ENCODE data around the gene GRK6. TPM values are rescaled to one million over a fixed set of nuclear protein-coding genes. Genes with fewer than 3 reads are reported as not detected.
A peak's percentile ranks its signal among the peaks of the same experiment; 100 is the strongest.

Gene GRK6
- total and polyA plus RNA-seq, 9 of the 15 experiments (the other 6 are each of a cell fraction or from before 2014, with no cell fraction given) = 0.63 to 122 (median 44.5) TPM

DNA sequence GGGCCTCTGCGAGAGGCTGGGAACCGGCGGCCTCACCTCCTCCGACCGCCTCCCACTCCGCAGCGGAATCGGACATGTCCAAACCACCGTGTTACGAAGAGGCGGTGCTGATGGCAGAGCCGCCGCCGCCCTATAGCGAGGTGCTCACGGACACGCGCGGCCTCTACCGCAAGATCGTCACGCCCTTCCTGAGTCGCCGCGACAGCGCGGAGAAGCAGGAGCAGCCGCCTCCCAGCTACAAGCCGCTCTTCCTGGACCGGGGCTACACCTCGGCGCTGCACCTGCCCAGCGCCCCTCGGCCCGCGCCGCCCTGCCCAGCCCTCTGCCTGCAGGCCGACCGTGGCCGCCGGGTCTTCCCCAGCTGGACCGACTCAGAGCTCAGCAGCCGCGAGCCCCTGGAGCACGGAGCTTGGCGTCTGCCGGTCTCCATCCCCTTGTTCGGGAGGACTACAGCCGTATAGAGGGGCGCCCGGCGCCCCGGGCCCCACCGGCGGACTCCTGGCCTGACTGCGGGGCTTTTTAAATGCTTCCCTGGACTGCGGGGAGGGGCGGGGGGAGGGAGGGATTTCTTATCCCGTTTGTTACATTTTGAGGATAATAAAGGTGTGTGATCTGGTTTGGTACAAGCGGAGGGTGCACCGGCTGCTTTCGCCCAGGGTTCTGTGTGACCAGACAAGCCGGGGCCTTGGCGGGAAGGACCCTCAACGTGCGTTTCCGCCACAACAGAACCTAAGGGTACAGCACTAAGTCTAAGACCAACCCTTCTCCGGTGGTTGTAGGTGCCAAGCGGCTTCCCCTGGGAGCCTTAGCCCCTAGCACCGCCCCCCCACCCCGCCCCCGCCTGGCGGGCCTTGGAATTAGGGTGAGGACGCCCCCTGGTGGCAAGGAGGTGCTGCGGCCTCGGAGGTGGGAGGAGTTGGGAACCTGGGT, 29.4 kb downstream of the GRK6 start (continued):
- peak; percentile 44 for TF ChIP-seq GABPB1 (CRISPR knock-in tag; IDR thresholded peaks at IDR 0.05)
- TF ChIP-seq ZNF830 (CRISPR knock-in tag; IDR thresholded peaks at IDR 0.05) = peak; percentile 87; the same call in 1 of the 2 replicates
- TF ChIP-seq, protein P1, sequence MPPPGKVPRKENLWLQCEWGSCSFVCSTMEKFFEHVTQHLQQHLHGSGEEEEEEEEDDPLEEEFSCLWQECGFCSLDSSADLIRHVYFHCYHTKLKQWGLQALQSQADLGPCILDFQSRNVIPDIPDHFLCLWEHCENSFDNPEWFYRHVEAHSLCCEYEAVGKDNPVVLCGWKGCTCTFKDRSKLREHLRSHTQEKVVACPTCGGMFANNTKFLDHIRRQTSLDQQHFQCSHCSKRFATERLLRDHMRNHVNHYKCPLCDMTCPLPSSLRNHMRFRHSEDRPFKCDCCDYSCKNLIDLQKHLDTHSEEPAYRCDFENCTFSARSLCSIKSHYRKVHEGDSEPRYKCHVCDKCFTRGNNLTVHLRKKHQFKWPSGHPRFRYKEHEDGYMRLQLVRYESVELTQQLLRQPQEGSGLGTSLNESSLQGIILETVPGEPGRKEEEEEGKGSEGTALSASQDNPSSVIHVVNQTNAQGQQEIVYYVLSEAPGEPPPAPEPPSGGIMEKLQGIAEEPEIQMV (tag; conservative IDR thresholded peaks at IDR 0.05; ENCODE audit: low read depth) = no peak
- no peak for TF ChIP-seq ZZZ3 (IDR thresholded peaks at IDR 0.05)
- TF ChIP-seq SAFB2 (IDR thresholded peaks at IDR 0.05; ENCODE audit: borderline replicate concordance, low read depth, low read length, severe bottlenecking) = no peak
- TF ChIP-seq FOXP1 (CRISPR knock-in tag; IDR thresholded peaks at IDR 0.05) = no peak
- peak; percentile 63 for TF ChIP-seq FIP1L1 (IDR thresholded peaks at IDR 0.05; ENCODE audit: low read depth, low read length, poor library complexity, severe bottlenecking)
- TF ChIP-seq, protein P2, sequence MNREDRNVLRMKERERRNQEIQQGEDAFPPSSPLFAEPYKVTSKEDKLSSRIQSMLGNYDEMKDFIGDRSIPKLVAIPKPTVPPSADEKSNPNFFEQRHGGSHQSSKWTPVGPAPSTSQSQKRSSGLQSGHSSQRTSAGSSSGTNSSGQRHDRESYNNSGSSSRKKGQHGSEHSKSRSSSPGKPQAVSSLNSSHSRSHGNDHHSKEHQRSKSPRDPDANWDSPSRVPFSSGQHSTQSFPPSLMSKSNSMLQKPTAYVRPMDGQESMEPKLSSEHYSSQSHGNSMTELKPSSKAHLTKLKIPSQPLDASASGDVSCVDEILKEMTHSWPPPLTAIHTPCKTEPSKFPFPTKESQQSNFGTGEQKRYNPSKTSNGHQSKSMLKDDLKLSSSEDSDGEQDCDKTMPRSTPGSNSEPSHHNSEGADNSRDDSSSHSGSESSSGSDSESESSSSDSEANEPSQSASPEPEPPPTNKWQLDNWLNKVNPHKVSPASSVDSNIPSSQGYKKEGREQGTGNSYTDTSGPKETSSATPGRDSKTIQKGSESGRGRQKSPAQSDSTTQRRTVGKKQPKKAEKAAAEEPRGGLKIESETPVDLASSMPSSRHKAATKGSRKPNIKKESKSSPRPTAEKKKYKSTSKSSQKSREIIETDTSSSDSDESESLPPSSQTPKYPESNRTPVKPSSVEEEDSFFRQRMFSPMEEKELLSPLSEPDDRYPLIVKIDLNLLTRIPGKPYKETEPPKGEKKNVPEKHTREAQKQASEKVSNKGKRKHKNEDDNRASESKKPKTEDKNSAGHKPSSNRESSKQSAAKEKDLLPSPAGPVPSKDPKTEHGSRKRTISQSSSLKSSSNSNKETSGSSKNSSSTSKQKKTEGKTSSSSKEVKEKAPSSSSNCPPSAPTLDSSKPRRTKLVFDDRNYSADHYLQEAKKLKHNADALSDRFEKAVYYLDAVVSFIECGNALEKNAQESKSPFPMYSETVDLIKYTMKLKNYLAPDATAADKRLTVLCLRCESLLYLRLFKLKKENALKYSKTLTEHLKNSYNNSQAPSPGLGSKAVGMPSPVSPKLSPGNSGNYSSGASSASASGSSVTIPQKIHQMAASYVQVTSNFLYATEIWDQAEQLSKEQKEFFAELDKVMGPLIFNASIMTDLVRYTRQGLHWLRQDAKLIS (CRISPR knock-in tag; IDR thresholded peaks at IDR 0.05) = 0 out of 2 replicates have a peak, but pooled peaks have one; percentile 82
- TF ChIP-seq, protein P3, sequence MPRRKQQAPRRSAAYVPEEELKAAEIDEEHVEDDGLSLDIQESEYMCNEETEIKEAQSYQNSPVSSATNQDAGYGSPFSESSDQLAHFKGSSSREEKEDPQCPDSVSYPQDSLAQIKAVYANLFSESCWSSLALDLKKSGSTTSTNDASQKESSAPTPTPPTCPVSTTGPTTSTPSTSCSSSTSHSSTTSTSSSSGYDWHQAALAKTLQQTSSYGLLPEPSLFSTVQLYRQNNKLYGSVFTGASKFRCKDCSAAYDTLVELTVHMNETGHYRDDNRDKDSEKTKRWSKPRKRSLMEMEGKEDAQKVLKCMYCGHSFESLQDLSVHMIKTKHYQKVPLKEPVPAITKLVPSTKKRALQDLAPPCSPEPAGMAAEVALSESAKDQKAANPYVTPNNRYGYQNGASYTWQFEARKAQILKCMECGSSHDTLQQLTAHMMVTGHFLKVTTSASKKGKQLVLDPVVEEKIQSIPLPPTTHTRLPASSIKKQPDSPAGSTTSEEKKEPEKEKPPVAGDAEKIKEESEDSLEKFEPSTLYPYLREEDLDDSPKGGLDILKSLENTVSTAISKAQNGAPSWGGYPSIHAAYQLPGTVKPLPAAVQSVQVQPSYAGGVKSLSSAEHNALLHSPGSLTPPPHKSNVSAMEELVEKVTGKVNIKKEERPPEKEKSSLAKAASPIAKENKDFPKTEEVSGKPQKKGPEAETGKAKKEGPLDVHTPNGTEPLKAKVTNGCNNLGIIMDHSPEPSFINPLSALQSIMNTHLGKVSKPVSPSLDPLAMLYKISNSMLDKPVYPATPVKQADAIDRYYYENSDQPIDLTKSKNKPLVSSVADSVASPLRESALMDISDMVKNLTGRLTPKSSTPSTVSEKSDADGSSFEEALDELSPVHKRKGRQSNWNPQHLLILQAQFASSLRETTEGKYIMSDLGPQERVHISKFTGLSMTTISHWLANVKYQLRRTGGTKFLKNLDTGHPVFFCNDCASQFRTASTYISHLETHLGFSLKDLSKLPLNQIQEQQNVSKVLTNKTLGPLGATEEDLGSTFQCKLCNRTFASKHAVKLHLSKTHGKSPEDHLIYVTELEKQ (CRISPR knock-in tag; IDR thresholded peaks at IDR 0.05) = no peak
- TF ChIP-seq, protein P4, sequence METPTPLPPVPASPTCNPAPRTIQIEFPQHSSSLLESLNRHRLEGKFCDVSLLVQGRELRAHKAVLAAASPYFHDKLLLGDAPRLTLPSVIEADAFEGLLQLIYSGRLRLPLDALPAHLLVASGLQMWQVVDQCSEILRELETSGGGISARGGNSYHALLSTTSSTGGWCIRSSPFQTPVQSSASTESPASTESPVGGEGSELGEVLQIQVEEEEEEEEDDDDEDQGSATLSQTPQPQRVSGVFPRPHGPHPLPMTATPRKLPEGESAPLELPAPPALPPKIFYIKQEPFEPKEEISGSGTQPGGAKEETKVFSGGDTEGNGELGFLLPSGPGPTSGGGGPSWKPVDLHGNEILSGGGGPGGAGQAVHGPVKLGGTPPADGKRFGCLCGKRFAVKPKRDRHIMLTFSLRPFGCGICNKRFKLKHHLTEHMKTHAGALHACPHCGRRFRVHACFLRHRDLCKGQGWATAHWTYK (CRISPR knock-in tag; IDR thresholded peaks at IDR 0.05) = no peak
- TF ChIP-seq, protein P5, sequence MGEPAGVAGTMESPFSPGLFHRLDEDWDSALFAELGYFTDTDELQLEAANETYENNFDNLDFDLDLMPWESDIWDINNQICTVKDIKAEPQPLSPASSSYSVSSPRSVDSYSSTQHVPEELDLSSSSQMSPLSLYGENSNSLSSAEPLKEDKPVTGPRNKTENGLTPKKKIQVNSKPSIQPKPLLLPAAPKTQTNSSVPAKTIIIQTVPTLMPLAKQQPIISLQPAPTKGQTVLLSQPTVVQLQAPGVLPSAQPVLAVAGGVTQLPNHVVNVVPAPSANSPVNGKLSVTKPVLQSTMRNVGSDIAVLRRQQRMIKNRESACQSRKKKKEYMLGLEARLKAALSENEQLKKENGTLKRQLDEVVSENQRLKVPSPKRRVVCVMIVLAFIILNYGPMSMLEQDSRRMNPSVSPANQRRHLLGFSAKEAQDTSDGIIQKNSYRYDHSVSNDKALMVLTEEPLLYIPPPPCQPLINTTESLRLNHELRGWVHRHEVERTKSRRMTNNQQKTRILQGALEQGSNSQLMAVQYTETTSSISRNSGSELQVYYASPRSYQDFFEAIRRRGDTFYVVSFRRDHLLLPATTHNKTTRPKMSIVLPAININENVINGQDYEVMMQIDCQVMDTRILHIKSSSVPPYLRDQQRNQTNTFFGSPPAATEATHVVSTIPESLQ (CRISPR knock-in tag; IDR thresholded peaks at IDR 0.05) = no peak
- peak; percentile 14; the same call in 1 of the 2 replicates for TF ChIP-seq CTBP1 (IDR thresholded peaks at IDR 0.05; ENCODE audit: borderline replicate concordance)
- no peak for TF ChIP-seq EHMT2 (IDR thresholded peaks at IDR 0.05)

Data from K562 (cell line).